Stomach (tissue), 4 donors: ENCODE measurements around the gene NR2F1-AS1.

Experiments used
- POLR2A ChIP-seq, 4 donors: fragments of 450-650 bp; IDR thresholded peaks; one replicate each; pipeline ENCODE4 v1.6.1; 2016; ENCODE audit warnings: antibody characterized with exemption in 4 of 4, control low read depth in 2 of 4, mild to moderate bottlenecking in 1 of 4, moderate library complexity in 1 of 4
- POLR2AphosphoS5 ChIP-seq, 3 donors: sonication (generic); formaldehyde crosslinking; IDR thresholded peaks; one replicate each; pipeline ENCODE4 v1.6.1; 2016; ENCODE audit warnings: antibody characterized with exemption in 3 of 3
- TF ChIP-seq, protein P1 (sequence below), 7 experiments: fragments of 450-650 bp in 4 of 7; fragments of 200-600 bp in 3 of 7; sonication (generic) in 3 of 7; IDR thresholded peaks; one replicate each; pipeline ENCODE4 v1.5.1; 2016 to 2019; ENCODE audit warnings: antibody characterized with exemption in 7 of 7, control low read depth in 2 of 7, mild to moderate bottlenecking in 1 of 7

DNA sequence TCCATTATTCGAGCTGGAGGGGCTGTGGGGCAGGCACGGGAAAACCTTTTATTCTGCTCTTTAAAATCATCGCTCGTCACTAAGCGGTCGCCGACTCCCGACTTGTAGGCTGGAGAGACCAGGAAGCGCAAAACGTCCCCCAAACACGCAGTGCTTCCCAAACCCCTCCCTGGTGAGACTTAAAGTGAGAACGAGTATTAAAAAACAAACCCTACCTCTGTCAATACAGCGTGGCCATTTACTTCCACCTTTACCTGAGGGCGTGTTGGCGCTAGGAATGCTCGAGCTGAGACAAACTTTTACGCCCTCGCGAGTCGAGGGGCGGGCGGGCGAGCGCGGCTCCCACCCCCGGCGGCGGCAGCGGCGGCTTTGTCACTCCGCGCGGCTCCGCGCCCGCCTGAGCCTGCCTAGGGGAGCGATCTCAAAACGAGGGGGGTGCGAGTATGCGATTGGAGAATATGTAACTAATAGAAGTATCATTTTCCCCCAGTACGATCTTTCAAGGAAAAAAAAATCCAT lies at the start of gene NR2F1-AS1:
- TF ChIP-seq, protein P1, sequence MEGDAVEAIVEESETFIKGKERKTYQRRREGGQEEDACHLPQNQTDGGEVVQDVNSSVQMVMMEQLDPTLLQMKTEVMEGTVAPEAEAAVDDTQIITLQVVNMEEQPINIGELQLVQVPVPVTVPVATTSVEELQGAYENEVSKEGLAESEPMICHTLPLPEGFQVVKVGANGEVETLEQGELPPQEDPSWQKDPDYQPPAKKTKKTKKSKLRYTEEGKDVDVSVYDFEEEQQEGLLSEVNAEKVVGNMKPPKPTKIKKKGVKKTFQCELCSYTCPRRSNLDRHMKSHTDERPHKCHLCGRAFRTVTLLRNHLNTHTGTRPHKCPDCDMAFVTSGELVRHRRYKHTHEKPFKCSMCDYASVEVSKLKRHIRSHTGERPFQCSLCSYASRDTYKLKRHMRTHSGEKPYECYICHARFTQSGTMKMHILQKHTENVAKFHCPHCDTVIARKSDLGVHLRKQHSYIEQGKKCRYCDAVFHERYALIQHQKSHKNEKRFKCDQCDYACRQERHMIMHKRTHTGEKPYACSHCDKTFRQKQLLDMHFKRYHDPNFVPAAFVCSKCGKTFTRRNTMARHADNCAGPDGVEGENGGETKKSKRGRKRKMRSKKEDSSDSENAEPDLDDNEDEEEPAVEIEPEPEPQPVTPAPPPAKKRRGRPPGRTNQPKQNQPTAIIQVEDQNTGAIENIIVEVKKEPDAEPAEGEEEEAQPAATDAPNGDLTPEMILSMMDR (IDR thresholded peaks at IDR 0.05): no peak
- no peak for TF ChIP-seq POLR2A (IDR thresholded peaks at IDR 0.05)
- TF ChIP-seq POLR2AphosphoS5 (IDR thresholded peaks at IDR 0.05): no peak
